IMR-90 (cell line): ENCODE data around the gene UROD. TPM values are rescaled to one million over a fixed set of nuclear protein-coding genes. Genes with fewer than 3 reads are reported as not detected.

ENCODE experiments used
- ATAC-seq: fragments of 200-7000 bp; cut with Tn5 transposase; 2 replicates; pipeline ENCODE4 v1.9.1; 2020; ENCODE audit warnings: low read depth, mild to moderate bottlenecking, moderate library complexity
- BruUV-seq: library from RNA; stranded (reverse); fragments of 400-500 nt; replicated peaks from 2 replicates; lab custom pipeline; 2021; lab: Mats Ljungman, UMichigan
- CTCF ChIA-PET: fragments of 300-600 bp; formaldehyde crosslinking; extraction: SDS; loops from one replicate; lab custom pipeline; 2021; ENCODE audit warnings: antibody characterized with exemption; lab: Yijun Ruan, JAX
- POLR2A ChIA-PET: fragments of 300-600 bp; sonication (Branson Sonifier 250); formaldehyde crosslinking; loops from one replicate; lab custom pipeline; 2022; ENCODE audit warnings: antibody characterized with exemption; ENCODE audit not compliant: unreplicated experiment; lab: Charles Lee
- DNase-seq: peaks from one replicate; pipeline ENCODE4 v3.0.0; 2013
- H2AFZ ChIP-seq: replicated peaks from 2 replicates; pipeline ENCODE3; 2013; ENCODE audit warnings: low read length, mild to moderate bottlenecking; ENCODE audit not compliant: poor library complexity
- H2AK5ac ChIP-seq: 2 replicates; pipeline ENCODE4 v1.6.1; 2013; ENCODE audit warnings: low read depth, low read length, inconsistent platforms
- H2AK9ac ChIP-seq: replicated peaks from 2 replicates; pipeline ENCODE3; 2013; ENCODE audit warnings: mild to moderate bottlenecking, low read depth, low read length, moderate library complexity; ENCODE audit not compliant: poor library complexity
- H2BK120ac ChIP-seq: 2 replicates; pipeline ENCODE4 v1.6.1; 2013; ENCODE audit warnings: low read depth, low read length, inconsistent platforms
- H2BK15ac ChIP-seq: 3 replicates; pipeline ENCODE4 v1.6.1; 2013; ENCODE audit warnings: low read depth, low read length, inconsistent platforms
- H2BK20ac ChIP-seq: 2 replicates; pipeline ENCODE4 v1.6.1; 2013; ENCODE audit warnings: low read depth, mild to moderate bottlenecking, inconsistent platforms, low read length, moderate library complexity
- H2BK5ac ChIP-seq: 2 replicates; pipeline ENCODE4 v1.6.1; 2013; ENCODE audit warnings: mild to moderate bottlenecking, low read depth, low read length, inconsistent platforms; ENCODE audit not compliant: poor library complexity, severe bottlenecking
- H3K14ac ChIP-seq: replicated peaks from 2 replicates; pipeline ENCODE4 v1.6.1; 2013; ENCODE audit warnings: low read depth, low read length, inconsistent platforms
- H3K18ac ChIP-seq: 2 replicates; pipeline ENCODE4 v1.6.1; 2013; ENCODE audit warnings: low read depth, low read length, control low read depth
- H3K23ac ChIP-seq: 2 replicates; pipeline ENCODE4 v1.6.1; 2013; ENCODE audit warnings: low read depth, low read length, inconsistent platforms
- H3K27ac ChIP-seq: 2 replicates; pipeline ENCODE4 v1.5.1; 2013; ENCODE audit warnings: mild to moderate bottlenecking, control low read depth, low read length; ENCODE audit not compliant: insufficient read depth
- H3K27me3 ChIP-seq: 2 replicates; pipeline ENCODE4 v1.6.1; 2013; ENCODE audit warnings: low read length; ENCODE audit not compliant: control insufficient read depth, insufficient read depth
- H3K36me3 ChIP-seq: 2 replicates; pipeline ENCODE4 v1.6.1; 2013; ENCODE audit warnings: low read length, mixed read lengths; ENCODE audit not compliant: control insufficient read depth, insufficient read depth
- H3K4ac ChIP-seq: 2 replicates; pipeline ENCODE4 v1.6.1; 2013; ENCODE audit warnings: low read depth, low read length, inconsistent platforms
- H3K4me1 ChIP-seq: 2 replicates; pipeline ENCODE4 v1.6.1; 2013; ENCODE audit warnings: low read length, mixed read lengths; ENCODE audit not compliant: control insufficient read depth, insufficient read depth
- H3K4me2 ChIP-seq: 2 replicates; pipeline ENCODE4 v1.6.1; 2013; ENCODE audit warnings: low read depth, mild to moderate bottlenecking, control low read depth, low read length, moderate library complexity
- H3K4me3 ChIP-seq: 2 replicates; pipeline ENCODE4 v1.5.1; 2013; ENCODE audit warnings: low read depth, mild to moderate bottlenecking, control low read depth, low read length, moderate library complexity; ENCODE audit not compliant: insufficient read depth
- H3K56ac ChIP-seq: 2 replicates; pipeline ENCODE4 v1.6.1; 2013; ENCODE audit warnings: low read length, inconsistent platforms; ENCODE audit not compliant: insufficient read depth; ENCODE audit errors: extremely low read depth
- H3K79me1 ChIP-seq, 2 experiments: 2 replicates each; pipeline ENCODE4 v1.6.1; 2013; ENCODE audit warnings: low read length in 2 of 2, inconsistent platforms in 1 of 2, low read depth in 1 of 2
- H3K9ac ChIP-seq: 2 replicates; pipeline ENCODE4 v1.6.1; 2013; ENCODE audit warnings: low read depth, low read length, control low read depth
- H3K9me1 ChIP-seq: 2 replicates; pipeline ENCODE4 v1.6.1; 2013; ENCODE audit warnings: low read length, inconsistent platforms; ENCODE audit not compliant: insufficient read depth
- H3K9me3 ChIP-seq: 2 replicates; pipeline ENCODE4 v1.6.1; 2013; ENCODE audit warnings: low read length; ENCODE audit not compliant: control insufficient read depth, insufficient read depth
- H4K20me1 ChIP-seq: 2 replicates; pipeline ENCODE4 v1.6.1; 2013; ENCODE audit warnings: low read length, inconsistent platforms; ENCODE audit not compliant: insufficient read depth
- H4K5ac ChIP-seq: 2 replicates; pipeline ENCODE4 v1.6.1; 2013; ENCODE audit warnings: mild to moderate bottlenecking, low read depth, low read length, control low read depth
- H4K8ac ChIP-seq, 2 experiments: 2 replicates each; pipeline ENCODE4 v1.6.1; 2013; ENCODE audit warnings: low read depth in 2 of 2, low read length in 2 of 2, control low read depth in 1 of 2, inconsistent platforms in 1 of 2
- H4K91ac ChIP-seq: 2 replicates; pipeline ENCODE4 v1.6.1; 2013; ENCODE audit warnings: low read depth, low read length, inconsistent platforms; ENCODE audit not compliant: insufficient read depth
- FOS ChIP-seq: fragments of 150-350 bp; IDR thresholded peaks from 2 replicates; pipeline ENCODE4 v1.6.1; 2016; ENCODE audit warnings: low read depth, low read length
- RAD21 ChIP-seq: IDR thresholded peaks from 2 replicates; pipeline ENCODE4 v1.6.1; 2012; ENCODE audit warnings: low read length, improper control_type of control experiment
- WGBS, 2 experiments: methylation state at CpG; one replicate each; pipeline versions ENCODE4 v1.1.5 to v1.1.7; 2013; ENCODE audit warnings: missing lambda C conversion rate in 2 of 2; ENCODE audit not compliant: insufficient read length in 1 of 2; ENCODE audit errors: extremely low coverage in 2 of 2; 5-methylcytosine and 5-hydroxymethylcytosine counted together
- dilution Hi-C: fragments of 300-500 bp; cut with HindIII; formaldehyde crosslinking; loops from one replicate; pipeline ENCODE4 v1.14.3; 2018; ENCODE audit warnings: low sequenced_read_pairs; ENCODE audit not compliant: unreplicated experiment
- in situ Hi-C: fragments of 300-500 bp; cut with MboI; formaldehyde crosslinking; loops from 3 replicates; pipeline ENCODE4 v1.14.3; 2019; ENCODE audit warnings: low sequenced_read_pairs, inconsistent platforms, mixed read lengths
- intact Hi-C: fragments of 100-400 bp; cut with micrococcal nuclease; formaldehyde crosslinking; loops from 2 replicates; pipeline ENCODE4 v1.10.0; 2022
- polyA plus RNA-seq, 3 experiments: library from polyadenylated mRNA; depleted of rRNA; stranded (reverse); fragments of >200 nt; gene quantifications; 2 replicates each; pipeline ENCODE4 v1.2.3, GENCODE V29; 2012; ENCODE audit warnings: low replicate concordance in 1 of 3
- total RNA-seq: library from RNA; depleted of rRNA; stranded (reverse); fragments of >200 nt; gene quantifications from 2 replicates; pipeline ENCODE4 v1.2.3, GENCODE V29; 2012

The UROD gene
- total and polyA plus RNA-seq, 2 of the 4 experiments (the other 2 are of a cell fraction) = 220 to 224 TPM

DNA sequence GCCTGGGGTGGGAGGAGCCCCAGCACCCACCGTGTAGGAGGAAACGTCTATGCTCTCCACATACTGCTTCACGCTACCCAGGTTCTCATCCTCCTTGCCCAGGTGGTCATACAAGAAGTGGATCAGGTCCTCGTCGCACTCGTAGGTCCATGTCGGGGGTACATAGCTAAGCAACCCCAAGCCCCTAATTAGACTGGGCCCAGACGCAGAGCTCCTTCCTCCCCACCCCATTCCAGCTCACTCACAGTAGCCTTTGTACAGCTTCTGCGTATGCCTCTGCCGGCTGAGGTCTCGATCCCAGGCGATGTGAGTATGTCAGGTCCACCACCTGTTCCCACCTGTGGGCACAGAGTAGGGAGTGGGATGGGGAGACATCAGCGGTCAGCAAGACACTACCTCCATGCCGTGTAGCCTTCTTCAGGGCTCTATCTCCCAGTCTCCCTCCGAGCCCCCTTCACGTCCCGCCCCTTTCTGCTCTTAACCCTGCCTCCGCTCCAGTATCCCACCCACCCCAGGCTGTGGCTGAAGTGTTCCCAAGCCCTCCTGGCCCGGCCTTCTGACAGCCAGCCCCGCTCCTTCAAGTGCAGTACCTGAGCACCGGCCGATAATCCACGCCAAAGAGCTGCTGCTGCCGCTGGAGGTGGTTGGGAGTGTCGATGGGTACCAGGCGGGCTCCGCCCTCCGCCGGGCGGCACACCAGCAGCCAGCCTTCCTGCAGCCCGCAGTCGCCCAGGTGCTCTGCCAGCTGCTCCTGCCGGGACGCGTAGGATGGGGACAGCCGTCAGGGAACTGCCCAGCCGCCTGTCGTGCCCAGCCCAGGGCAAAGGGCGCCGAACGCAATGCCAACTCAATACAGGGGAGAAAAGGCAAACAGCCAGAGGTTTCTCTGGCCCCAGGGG, 1.8 kb upstream of the UROD start:
- WGBS, 2 experiments = 25% methylated on average over 21 of the region's 41 CpGs; no CpG with 5 or more reads in 1 of the 2 experiments
- Histone ChIP-seq H3K9ac (peak overlapping the region; percentile 64), H2AK5ac (peak overlapping the region; percentile 74), H3K79me1 (peaks cover 25 to 62% of the 10 kb centered on the region in 2 experiments), H3K18ac (no peak overlapping the region), H2AFZ (peak overlapping the region; percentile 85), H4K5ac (no peak overlapping the region), H4K20me1 (peaks cover 9% of the 10 kb centered on the region; the same call in 1 of the 2 replicates), H2BK20ac (no peak overlapping the region), H3K4me1 (peaks cover 12% of the 10 kb centered on the region), H3K9me3 (no peaks in the 10 kb centered on the region), H3K56ac (peak overlapping the region; percentile 35; the same call in 1 of the 2 replicates), H2BK5ac (no peak overlapping the region), H3K14ac (0 out of 2 replicates have a peak overlapping the region, but pooled peaks have one; percentile 60), H3K9me1 (peaks cover 13% of the 10 kb centered on the region), H4K91ac (no peak overlapping the region), H2BK120ac (no peak overlapping the region), H3K4ac (no peak overlapping the region), H4K8ac (no peak overlapping the region), H3K27me3 (no peaks in the 10 kb centered on the region), H3K27ac (peak overlapping the region; percentile 12; the same call in 1 of the 2 replicates), H2AK9ac (peak overlapping the region; percentile 48), H3K36me3 (peaks cover 48% of the 10 kb centered on the region), H2BK15ac (no peak overlapping the region), H3K4me2 (peak overlapping the region; percentile 87), H3K4me3 (peak overlapping the region; percentile 82), H3K23ac (peak overlapping the region; percentile 20; the same call in 1 of the 2 replicates)
- in situ Hi-C loops = loop anchor here (5.0 kb wide), 3 partner anchors 292 to 557 kb away; partner anchors contain the start of gene TESK2
- intact Hi-C loops = loop anchor here (5.0 kb wide), 4 partner anchors 218 to 562 kb away; partner anchors contain the start of genes MUTYH, RNU5D-1 and TOE1
- BruUV-seq = no TSS peak
- no peak for TF ChIP-seq FOS
- TF ChIP-seq RAD21 = 0 out of 2 replicates have a peak, but pooled peaks have one; percentile 2
- ChIA-PET POLR2A (interaction anchor here (0.8 to 1.9 kb wide), 2 partner anchors 293 to 351 kb away, joined by 6 to 8 read pairs; no protein-coding TSS in a partner anchor), CTCF (interaction anchor here (1.4 to 2.2 kb wide), 2 partner anchors 210 to 217 kb away, joined by 4 to 7 read pairs; partner anchors contain the start of gene PLK3)
- ATAC-seq (no peak), DNase-seq (no peak)
- dilution Hi-C loops = no loop called here
